Skin of body (tissue), 2 donors: ENCODE measurements around the gene CACNB1. TPM values are rescaled to one million over a fixed set of nuclear protein-coding genes. Genes with fewer than 3 reads are reported as not detected.
"Not testable (repeated sequence)": the region's sequence is repeated elsewhere in the genome, so short reads cannot be mapped to it uniquely, and the experiment has no call there.

Source experiments
- DNase-seq: peaks from one replicate; lab custom pipeline; 2025; lab: John Stamatoyannopoulos, UW
- total RNA-seq: library from RNA; depleted of rRNA; stranded (reverse); fragments of >200 nt; gene quantifications from one replicate; pipeline ENCODE4 v1.2.3, GENCODE V29; 2014

Gene CACNB1
- total RNA-seq, 1 donor from 2014 or later = 17.5 TPM

GRCh38 chr17:39151943-39152818 is 45.3 kb downstream of the CACNB1 start:
- DNase-seq = no peak

DNA sequence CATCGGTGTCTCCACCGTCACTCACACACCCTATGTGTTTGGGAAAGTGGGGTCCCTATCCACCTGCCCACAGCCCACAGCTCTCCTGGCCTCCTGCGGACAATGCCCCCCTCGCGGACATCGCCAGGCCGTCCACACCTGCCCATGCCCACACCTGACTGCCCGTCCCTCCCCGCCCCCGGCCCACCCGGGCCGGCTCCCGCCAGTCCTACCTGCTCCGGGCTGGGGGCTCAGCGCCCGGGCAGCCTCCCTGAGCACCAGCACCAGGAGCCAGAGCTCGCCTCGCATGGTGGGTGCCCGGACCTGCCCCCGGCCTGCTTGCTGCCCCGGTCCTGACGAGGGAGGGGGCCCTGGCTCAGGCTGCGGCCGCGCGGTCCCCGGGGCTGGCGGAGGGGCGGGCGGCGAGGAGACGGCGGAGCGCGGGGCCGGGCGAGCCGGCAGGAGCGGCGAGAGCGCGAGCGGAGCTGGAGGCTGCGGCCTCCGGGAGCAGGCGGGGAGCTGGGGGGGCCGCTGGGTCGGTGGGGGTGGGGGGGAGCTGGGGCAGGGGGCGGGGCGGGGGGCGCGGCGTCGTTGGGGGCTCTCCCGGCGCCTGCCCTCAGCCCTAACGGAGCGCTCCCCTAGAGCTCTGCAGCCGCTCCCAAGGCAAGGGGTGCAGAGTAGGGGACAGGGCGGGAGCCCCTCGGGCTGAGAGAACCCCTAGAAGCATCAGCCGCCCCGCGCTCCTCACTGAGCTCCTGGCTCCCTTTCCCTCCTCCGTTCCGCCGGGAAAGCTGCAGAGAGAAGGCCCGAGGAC is 46.1 kb downstream of the CACNB1 start, which contains the start of gene PLXDC1:
Gene PLXDC1, minus strand, starts transcription at position 488 of the 793 bp plus-strand sequence. Its CDS starts 200 bp downstream, at position 288.
- no peak for DNase-seq

DNA sequence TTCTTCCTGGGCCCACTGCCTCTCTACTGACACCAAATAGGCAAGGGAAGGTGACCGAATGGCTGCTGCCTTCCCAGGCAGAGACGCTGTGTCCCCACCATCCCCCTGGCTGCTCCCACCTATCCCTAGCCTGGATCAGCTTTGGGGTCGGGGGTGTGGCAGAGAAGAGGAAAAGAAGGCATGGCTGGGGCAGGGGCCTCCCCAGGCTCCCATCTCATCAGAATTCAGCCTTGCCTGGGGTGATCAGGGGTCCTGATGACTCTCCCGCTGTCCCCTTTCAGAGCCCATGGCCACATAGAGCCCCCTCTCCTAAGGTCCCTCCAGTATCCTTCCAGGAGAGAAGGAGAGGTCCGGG is 46.7 kb downstream of the CACNB1 start:
- no peak for DNase-seq

DNA sequence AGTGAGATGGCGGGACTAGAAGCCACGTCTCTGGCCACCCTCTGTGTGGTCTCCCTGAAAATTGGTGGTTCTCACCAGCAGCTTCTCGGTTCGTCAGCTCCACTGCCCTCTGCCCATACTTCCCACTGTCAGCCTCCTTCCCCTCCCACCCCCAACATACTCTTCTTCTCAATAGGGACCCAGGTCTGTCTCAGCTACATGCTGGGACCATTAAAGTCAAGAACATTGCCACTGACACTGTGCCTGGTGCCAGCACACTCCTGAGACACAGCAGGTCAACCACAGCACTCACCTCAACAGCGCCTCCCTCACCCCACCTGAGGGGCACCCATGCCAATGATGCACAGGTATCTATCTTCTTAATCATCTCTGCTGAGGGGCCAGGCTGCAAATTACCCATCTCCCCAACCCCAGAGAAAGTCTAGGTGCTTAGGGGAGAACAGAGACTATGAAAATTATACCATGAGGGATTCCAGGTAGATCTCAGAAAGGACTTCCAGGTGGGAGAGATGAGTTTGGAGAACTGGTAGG is 47.3 kb downstream of the CACNB1 start:
- DNase-seq = no peak

GRCh38 chr17:39147221-39148185 is 50.0 kb downstream of the CACNB1 start:
- DNase-seq = peak; percentile 19

DNA sequence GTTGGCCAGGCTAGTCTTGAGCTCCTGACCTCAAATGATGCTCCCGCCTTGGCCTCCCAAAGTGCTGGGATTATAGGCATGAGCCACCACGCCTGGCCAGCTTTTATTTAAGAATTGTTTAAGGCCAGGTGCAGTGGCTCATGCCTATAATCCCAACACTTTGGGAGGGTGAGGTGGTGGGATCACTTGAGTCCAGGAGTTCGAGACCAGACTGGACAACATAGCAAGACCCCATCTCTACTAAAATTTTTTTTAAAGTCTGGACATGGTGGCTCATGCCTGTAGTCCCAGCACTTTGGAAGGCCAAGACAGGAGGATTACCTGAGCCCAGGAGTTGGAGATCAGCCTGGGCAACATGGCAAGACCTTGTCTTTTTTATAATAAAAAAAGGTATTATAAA is 51.2 kb downstream of the CACNB1 start:
- no peak for DNase-seq

- no peak for DNase-seq
Observed at GRCh38 chr17:39145143-39145542, 52.3 kb downstream of the CACNB1 start.

DNA sequence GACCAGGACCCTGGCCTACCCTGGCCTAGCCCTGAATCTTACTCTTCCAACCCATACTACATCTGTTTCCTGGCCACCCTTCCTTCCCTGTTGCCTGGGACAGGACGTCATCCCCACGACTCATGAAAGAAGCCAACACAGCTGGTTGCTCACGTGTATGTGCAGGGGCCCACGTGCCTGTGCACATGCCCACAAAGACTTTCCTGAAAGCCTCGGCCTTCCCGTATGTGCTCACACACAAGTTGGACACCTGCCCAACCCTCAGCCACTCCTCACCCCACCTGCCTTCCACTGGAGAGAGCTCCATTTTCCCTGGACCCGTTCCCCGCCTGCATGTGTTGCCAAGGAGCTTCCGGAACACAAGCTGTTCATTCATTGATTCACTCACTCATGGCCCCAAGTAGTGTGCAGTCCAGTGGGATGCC is 53.0 kb downstream of the CACNB1 start:
- peak; percentile 83 for DNase-seq

- DNase-seq = peak; percentile 21
Observed at GRCh38 chr17:39143552-39144093, 53.8 kb downstream of the CACNB1 start.

GRCh38 chr17:39141915-39142664 is 55.4 kb downstream of the CACNB1 start:
- no peak for DNase-seq

DNA sequence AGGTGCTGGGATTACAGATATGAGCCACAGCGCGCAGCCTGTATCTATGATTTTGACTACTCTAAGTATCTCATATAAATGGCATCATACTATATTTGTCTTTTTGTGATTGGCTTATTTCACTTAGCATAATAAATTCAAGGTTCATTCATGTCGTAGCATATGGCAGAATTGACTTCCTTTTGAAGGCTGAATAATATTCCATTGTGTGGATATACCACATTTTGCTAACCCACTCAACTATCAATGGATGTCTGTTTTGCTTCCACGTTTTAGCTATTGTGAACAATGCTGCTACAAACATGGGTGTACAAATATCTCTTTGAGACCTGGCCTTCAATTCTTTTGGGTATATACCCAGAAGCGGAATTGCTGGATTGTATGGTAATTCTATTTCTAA is 56.2 kb downstream of the CACNB1 start:
- no peak for DNase-seq

GRCh38 chr17:39139561-39139960 is 57.9 kb downstream of the CACNB1 start:
- no peak for DNase-seq

DNA sequence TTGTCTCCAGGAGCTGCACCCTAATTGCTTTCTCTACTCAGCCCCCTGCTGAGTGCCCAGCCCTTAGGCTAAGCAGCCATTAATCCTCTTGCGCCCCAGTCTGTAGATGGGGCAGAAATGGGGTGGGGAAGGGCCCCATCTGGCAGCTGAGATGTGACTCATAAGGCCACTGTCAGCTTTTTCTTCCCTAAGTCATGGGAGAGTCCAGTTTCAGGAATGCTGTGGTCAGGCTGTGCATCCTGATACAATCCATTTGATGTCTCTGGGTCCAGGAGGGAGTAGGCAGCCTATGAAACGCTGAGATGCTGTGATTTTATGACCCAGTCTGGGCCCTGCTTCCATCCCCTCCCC is 58.3 kb downstream of the CACNB1 start:
- DNase-seq = no peak

DNA sequence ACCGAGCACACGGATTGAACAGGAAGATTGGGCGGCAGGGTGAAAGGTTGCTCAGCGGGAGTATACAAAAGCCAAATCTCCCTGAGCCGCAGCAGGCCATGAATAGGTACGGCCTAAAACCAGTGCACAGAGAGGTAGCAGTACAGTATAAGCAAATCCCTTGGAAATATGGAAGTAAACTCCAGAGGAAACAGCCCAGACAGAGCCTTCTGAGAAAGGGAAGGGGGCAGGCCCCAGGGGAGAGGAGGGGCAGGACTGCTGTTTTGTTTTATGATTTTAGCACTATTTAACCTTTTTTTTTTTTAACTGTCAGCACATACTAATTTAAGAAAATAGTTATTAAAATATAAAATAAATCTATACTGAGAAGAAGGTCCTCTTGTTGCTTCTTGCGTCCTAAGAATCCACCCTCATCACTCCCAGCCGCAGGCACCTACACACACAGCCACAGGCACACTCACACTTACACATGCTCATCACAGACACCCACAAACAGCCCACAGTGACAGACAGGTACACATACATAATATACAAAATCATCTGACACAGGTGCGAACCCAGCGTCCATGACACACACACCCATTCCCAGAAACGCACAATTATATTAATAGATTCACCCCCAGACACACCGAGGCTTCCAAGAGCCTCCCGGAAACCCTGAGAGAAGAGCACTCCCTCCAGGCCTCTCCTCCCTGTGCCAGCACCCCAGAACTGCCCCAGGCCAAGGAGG is 58.9 kb downstream of the CACNB1 start:
- no peak for DNase-seq

DNA sequence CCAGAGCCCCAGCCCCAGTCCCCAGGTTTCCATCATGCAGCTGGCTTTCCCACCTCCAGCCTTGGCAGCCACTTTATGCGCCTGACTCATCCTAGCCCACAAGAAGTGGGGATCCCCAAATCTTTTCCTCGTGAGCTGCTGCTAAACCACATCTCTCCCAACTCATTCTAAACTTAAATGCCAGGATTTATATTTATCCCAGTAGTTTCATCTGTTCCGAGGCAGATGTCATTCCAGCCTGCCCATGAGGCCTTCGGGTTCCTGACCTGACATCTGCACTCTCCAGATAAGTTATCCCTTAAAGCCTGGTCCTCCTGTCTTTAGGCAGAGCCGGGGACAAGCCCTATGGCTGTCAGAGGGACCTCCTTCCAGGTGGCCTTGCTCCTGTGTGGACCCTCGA is 62.6 kb downstream of the CACNB1 start:
- no peak for DNase-seq

DNA sequence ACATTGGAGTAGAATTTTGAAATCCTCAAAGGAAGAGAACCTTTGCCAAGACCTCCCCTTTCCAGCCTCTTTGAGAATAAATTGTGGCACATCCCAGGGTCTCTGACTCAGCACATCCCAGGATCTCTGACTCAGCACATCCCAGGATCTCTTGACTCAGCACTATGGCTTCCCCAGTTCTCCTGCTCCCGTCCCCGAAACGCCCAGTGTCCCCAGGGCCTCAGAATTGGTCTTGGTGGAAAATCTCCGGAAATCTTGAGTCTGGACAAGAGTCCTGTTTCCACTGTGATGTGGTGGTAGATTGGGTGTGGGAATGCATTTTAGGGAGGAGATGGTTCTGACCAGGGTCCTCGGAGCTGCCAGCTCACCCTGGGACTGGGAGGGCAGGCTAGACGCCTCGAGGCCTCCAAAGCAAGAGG is 65.3 kb downstream of the CACNB1 start:
- no peak for DNase-seq

DNA sequence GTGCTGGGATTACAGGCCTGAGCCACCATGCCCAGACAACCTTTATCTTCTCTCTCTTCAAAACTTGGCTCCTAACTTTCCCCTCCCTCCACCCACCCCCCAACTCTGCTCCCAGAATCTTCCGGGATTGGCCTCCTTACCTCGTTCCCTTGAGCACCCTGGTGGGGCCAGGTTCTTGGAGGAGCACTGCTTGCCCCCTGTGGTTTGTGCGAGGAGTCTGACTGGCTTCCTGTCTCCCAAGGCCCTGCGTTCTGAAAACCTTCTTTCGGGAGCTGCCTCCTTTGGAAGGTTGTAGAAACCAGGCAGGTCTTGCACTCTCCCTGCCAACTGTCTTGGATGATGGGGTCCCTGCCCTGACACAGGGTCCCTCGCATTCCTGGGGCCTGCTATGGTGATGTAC is 65.9 kb downstream of the CACNB1 start:
- DNase-seq = no peak

GRCh38 chr17:39130205-39130604 is 67.3 kb downstream of the CACNB1 start:
- DNase-seq = no peak

GRCh38 chr17:39129544-39129943 is 67.9 kb downstream of the CACNB1 start:
- not testable (repeated sequence) for DNase-seq
